Activated CD4-positive, alpha-beta T cell treated with anti-CD3 and anti-CD28 coated beads, Interleukin-2, amount 10 ng/mL, durations not matched to agents 7 days and 5 days (primary cell): ENCODE data around the gene TRIL. TPM values are rescaled to one million over a fixed set of nuclear protein-coding genes. Genes with fewer than 3 reads are reported as not detected.

Experiments used
- CTCF ChIA-PET: fragments of 350-600 bp; sonication (Branson Sonifier 250); formaldehyde crosslinking; loops from one replicate; lab custom pipeline; 2021; ENCODE audit warnings: antibody characterized with exemption; lab: Charles Lee
- POLR2A ChIA-PET: fragments of 350-600 bp; sonication (Branson Sonifier 250); formaldehyde crosslinking; loops from one replicate; lab custom pipeline; 2021; ENCODE audit warnings: antibody characterized with exemption; lab: Charles Lee
- DNase-seq: peaks from one replicate; pipeline ENCODE4 v3.0.0-alpha.2; 2020
- H3K27ac Mint-ChIP-seq: one replicate; pipeline ENCODE4 v1.8.0; 2021; ENCODE audit warnings: mild to moderate bottlenecking, moderate library complexity, mixed read lengths
- H3K27me3 Mint-ChIP-seq: one replicate; pipeline ENCODE4 v1.8.0; 2021; ENCODE audit warnings: mixed read lengths
- H3K36me3 Mint-ChIP-seq: one replicate; pipeline ENCODE4 v1.8.0; 2021; ENCODE audit warnings: low read depth, mixed read lengths
- H3K4me1 Mint-ChIP-seq: one replicate; pipeline ENCODE4 v1.8.0; 2021; ENCODE audit warnings: mixed read lengths
- H3K4me3 Mint-ChIP-seq: one replicate; pipeline ENCODE4 v1.8.0; 2021; ENCODE audit warnings: mild to moderate bottlenecking, moderate library complexity, mixed read lengths
- H3K9me3 Mint-ChIP-seq: one replicate; pipeline ENCODE4 v1.8.0; 2021; ENCODE audit warnings: mixed read lengths
- total RNA-seq, 2 experiments: library from RNA; stranded (reverse); gene quantifications; one replicate each; pipeline ENCODE4 v1.2.3, GENCODE V29; 2021

TRIL gene, protein sequence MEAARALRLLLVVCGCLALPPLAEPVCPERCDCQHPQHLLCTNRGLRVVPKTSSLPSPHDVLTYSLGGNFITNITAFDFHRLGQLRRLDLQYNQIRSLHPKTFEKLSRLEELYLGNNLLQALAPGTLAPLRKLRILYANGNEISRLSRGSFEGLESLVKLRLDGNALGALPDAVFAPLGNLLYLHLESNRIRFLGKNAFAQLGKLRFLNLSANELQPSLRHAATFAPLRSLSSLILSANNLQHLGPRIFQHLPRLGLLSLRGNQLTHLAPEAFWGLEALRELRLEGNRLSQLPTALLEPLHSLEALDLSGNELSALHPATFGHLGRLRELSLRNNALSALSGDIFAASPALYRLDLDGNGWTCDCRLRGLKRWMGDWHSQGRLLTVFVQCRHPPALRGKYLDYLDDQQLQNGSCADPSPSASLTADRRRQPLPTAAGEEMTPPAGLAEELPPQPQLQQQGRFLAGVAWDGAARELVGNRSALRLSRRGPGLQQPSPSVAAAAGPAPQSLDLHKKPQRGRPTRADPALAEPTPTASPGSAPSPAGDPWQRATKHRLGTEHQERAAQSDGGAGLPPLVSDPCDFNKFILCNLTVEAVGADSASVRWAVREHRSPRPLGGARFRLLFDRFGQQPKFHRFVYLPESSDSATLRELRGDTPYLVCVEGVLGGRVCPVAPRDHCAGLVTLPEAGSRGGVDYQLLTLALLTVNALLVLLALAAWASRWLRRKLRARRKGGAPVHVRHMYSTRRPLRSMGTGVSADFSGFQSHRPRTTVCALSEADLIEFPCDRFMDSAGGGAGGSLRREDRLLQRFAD
- total RNA-seq = not detected

GRCh38 chr7:28958235-28958979 is at the start of gene TRIL:
TSS of gene TRIL (minus strand) at chr7:28958330. CDS start at chr7:28958046, 284 bp downstream.
- Mint-ChIP-seq H3K36me3 (no peaks in the 10 kb centered on the region), H3K27ac (peak within 1 kb of the TSS; percentile 19), H3K9me3 (no peaks in the 10 kb centered on the region), H3K4me3 (peak within 1 kb of the TSS; percentile 3), H3K4me1 (peaks cover 7% of the 10 kb centered on the region), H3K27me3 (peaks cover 61% of the 10 kb centered on the region)
- no peak for DNase-seq
- ChIA-PET CTCF (interaction anchor here (0.8 kb wide), 1 partner anchor 148 kb away, joined by 3 read pairs; no protein-coding TSS in a partner anchor), POLR2A (no interaction called here)

DNA sequence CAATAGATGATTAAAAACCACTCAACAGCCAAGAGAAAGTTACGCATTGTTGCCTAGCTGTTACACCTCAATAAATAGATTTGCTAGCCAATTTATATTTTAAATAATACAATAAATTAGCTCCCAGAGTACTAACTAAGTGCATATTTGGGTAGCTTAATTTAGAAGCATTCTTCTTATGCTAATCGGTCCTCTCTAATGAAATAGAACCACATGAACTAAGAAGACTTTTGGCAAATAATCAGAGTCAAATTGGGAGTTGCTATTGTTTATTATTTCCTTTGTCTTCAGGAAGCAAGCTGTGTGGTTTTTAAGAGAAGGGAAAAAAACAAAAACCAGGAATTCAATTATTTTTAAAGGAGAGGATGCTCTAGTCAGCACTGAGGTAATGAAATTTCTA is 49.0 kb upstream of the TRIL start:
- no peak overlapping the region for H3K27ac Mint-ChIP-seq
- POLR2A ChIA-PET = no interaction called here

DNA sequence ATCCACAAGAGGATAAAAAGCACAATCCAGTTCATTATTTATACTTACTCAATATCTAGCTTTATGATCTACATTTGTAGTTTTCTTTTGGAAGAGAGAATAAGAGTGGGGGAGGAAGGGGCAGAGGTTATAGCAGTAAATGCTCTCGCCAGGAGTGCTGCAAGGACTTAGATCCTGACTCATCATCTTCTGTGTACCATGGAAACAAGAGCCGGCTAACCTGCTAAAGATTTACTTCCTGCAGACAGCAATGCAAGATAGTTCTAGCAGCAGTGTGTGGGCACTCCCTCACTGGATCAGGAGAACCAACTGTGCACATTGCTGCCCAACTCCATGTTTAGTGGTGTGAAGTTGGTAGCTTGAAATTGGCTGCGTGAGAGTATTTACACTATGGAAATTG is 47.7 kb upstream of the TRIL start:
- no peaks in the 10 kb centered on the region for H3K36me3 Mint-ChIP-seq
- ChIA-PET POLR2A (no interaction called here), CTCF (no interaction called here)
- no peaks in the 10 kb centered on the region for H3K9me3 Mint-ChIP-seq
- no peak overlapping the region for H3K4me3 Mint-ChIP-seq
- no peak for DNase-seq
- no peak overlapping the region for H3K27ac Mint-ChIP-seq
- no peaks in the 10 kb centered on the region for H3K4me1 Mint-ChIP-seq
- H3K27me3 Mint-ChIP-seq = peaks cover 10% of the 10 kb centered on the region

More for the DNA sequence above, 49.0 kb upstream of the TRIL start:
- no peak for DNase-seq
- Mint-ChIP-seq H3K4me3 (no peak overlapping the region), H3K9me3 (no peaks in the 10 kb centered on the region), H3K27me3 (peaks cover 7% of the 10 kb centered on the region), H3K36me3 (no peaks in the 10 kb centered on the region), H3K4me1 (no peaks in the 10 kb centered on the region)
- CTCF ChIA-PET = no interaction called here

DNA sequence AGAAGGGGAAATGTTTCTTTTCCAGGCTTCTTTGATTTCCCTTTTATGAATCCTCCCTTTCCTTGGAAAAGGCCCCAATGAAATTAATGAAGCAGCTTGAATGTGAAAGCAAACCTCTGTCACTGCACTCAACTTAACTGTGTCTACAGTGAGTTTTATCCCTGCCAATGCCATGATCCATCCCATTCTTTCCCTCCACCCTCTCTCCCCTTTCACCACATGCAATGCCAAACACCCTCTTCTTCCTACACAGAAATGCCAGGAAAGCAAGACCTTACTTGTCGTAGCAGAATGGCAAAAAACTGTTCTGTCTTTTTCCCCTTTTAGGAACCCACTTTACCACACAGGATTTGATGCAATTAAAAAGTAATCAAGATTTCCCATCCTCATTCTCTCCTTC is 47.3 kb upstream of the TRIL start:
- Mint-ChIP-seq H3K27ac (no peak overlapping the region), H3K27me3 (peaks cover 10% of the 10 kb centered on the region), H3K9me3 (no peaks in the 10 kb centered on the region), H3K4me1 (no peaks in the 10 kb centered on the region), H3K36me3 (no peaks in the 10 kb centered on the region), H3K4me3 (no peak overlapping the region)
- ChIA-PET CTCF (no interaction called here), POLR2A (no interaction called here)
- no peak for DNase-seq

- Mint-ChIP-seq H3K9me3 (no peaks in the 10 kb centered on the region), H3K27me3 (peaks cover 10% of the 10 kb centered on the region), H3K4me3 (no peak overlapping the region), H3K27ac (no peak overlapping the region), H3K36me3 (no peaks in the 10 kb centered on the region), H3K4me1 (no peaks in the 10 kb centered on the region)
- DNase-seq = no peak
- ChIA-PET CTCF (no interaction called here), POLR2A (no interaction called here)
Measured at GRCh38 chr7:29003703-29004102, 45.6 kb upstream of the TRIL start.

DNA sequence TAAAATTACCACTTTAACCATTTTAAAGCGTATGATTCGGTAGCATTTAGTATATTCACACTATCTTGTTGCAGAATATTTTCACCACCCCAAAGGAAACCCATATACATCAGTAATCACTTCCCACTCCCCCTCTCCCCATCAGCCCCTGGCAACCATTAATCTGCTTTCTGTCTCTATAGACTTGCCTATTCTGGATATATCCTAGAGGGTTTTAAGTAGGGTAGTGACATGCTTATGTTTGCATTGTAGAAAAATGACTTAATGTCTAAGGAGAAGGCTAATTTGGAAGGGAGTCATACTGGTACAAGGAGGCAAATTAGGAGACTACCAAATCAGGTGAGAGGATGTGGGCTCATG is 42.6 kb upstream of the TRIL start:
- Mint-ChIP-seq H3K27me3 (peaks cover 6% of the 10 kb centered on the region), H3K36me3 (no peaks in the 10 kb centered on the region), H3K27ac (no peak overlapping the region), H3K4me1 (no peaks in the 10 kb centered on the region), H3K4me3 (no peak overlapping the region), H3K9me3 (no peaks in the 10 kb centered on the region)
- ChIA-PET CTCF (no interaction called here), POLR2A (no interaction called here)
- DNase-seq = no peak

DNA sequence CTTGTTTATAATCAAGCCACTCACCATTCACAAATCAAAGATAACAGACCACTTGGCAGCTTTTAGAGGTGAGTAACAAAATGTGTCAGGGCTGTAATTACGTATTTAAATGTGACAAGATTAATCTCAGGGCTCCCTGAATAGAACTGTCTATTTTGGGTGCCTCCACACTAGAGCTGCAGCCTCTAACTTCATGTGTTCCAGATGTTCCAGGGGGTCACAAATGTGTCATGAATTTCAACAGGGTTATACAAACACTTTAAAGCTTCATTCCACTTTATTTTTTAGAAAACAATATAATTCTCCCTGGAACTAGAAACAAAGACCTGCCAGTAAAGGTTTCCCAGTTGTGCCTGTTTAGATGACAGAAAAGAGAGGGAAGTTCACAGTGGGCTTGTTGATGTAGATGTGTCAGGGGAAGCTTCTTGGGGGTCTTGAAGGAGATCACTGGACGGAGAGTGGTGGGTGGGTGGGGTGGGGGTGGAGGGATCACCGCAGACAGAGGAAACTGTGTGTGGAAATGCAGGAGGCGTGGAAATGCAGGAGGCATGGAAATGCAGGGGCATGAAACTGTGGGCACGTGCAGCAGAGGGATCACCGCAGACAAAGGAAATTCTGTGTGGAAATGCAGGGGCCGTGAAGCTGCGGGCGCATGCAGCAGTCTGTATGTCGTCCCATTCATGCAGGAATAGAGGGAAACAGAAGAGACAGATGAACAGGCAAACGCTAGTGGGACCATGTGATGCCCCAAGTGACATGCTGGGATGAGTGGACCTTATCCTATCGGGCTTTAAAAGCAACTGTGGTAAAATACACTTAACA is 42.0 kb upstream of the TRIL start:
- POLR2A ChIA-PET = no interaction called here
- no peak overlapping the region for H3K4me3 Mint-ChIP-seq
- H3K36me3 Mint-ChIP-seq = no peaks in the 10 kb centered on the region
- peaks cover 6% of the 10 kb centered on the region for H3K27me3 Mint-ChIP-seq
- H3K9me3 Mint-ChIP-seq = no peaks in the 10 kb centered on the region
- no peak overlapping the region for H3K27ac Mint-ChIP-seq
- H3K4me1 Mint-ChIP-seq = no peaks in the 10 kb centered on the region
- DNase-seq = no peak
- CTCF ChIA-PET = no interaction called here

DNA sequence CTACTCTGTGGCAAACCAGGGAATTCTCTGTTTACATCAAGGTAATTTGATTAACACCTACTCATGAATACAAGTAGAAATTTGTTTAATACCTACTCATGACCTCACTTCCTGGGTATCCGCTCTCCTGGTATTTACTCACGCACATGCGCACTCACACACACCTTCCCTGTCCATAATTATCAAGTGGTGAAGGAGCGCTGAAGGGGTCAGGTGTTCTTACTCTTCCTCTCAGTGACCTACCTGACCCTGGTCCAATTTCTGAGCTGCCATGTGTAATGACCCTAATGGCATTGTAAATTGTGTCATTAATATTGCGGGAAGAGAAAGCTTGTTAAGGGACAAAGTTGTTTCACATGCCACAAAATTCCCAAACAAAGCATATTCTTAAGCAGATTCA is 41.3 kb upstream of the TRIL start:
- POLR2A ChIA-PET = no interaction called here
- CTCF ChIA-PET = no interaction called here
- DNase-seq = no peak
- Mint-ChIP-seq H3K36me3 (no peaks in the 10 kb centered on the region), H3K9me3 (no peaks in the 10 kb centered on the region), H3K4me1 (no peaks in the 10 kb centered on the region), H3K27me3 (peaks cover 6% of the 10 kb centered on the region), H3K4me3 (no peak overlapping the region), H3K27ac (no peak overlapping the region)

DNA sequence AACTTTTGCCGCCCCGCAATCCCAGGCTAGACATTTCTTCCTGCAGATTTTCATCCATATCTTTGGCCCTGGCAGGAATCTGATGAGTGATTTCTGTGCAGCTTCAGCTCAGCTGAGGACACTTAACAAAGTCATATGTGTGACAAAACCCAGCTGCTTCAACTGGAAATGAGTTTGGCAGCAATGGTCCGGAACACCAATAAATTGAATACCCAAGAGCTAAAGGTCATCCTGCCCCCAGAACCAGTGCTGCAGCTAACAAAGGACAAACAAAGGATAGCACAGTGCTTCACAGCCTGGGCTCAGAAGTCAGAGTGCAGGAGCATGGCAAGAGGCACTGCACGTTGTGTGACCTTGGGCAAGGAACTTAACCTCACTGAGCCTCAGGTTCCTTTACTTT is 40.0 kb upstream of the TRIL start:
- peaks cover 5% of the 10 kb centered on the region for H3K27me3 Mint-ChIP-seq
- H3K4me3 Mint-ChIP-seq = no peak overlapping the region
- ChIA-PET CTCF (no interaction called here), POLR2A (no interaction called here)
- DNase-seq = no peak
- no peaks in the 10 kb centered on the region for H3K4me1 Mint-ChIP-seq
- H3K9me3 Mint-ChIP-seq = no peaks in the 10 kb centered on the region
- no peaks in the 10 kb centered on the region for H3K36me3 Mint-ChIP-seq
- no peak overlapping the region for H3K27ac Mint-ChIP-seq

- Mint-ChIP-seq H3K27me3 (peaks cover 2% of the 10 kb centered on the region), H3K36me3 (no peaks in the 10 kb centered on the region), H3K9me3 (no peaks in the 10 kb centered on the region), H3K4me1 (no peaks in the 10 kb centered on the region), H3K4me3 (no peak overlapping the region), H3K27ac (no peak overlapping the region)
- no peak for DNase-seq
- CTCF ChIA-PET = no interaction called here
- POLR2A ChIA-PET = no interaction called here
Measured at GRCh38 chr7:28996836-28997235, 38.7 kb upstream of the TRIL start.

DNA sequence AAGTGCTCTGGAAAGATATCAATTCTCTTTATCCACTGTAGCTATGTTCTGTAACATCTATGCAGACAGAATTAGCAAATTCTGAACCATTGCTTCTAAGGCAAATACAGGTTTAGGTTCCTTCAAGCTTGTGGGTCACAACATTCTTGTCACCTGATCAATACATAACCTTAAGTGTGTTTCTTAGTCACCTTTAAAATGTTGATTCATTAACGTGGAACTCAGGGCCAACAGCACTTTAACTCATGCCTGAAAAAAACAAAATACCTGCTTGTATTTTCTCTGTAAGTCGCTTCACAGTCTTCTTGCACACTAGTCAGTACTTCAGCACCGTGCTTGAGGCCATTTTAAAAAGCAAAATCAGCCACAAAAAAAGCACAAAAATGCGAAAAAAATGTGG is 35.2 kb upstream of the TRIL start:
- ChIA-PET POLR2A (no interaction called here), CTCF (interaction anchor here (1.7 kb wide), 1 partner anchor 97 kb away, joined by 3 read pairs; no protein-coding TSS in a partner anchor)
- no peaks in the 10 kb centered on the region for H3K9me3 Mint-ChIP-seq
- H3K36me3 Mint-ChIP-seq = no peaks in the 10 kb centered on the region
- H3K4me3 Mint-ChIP-seq = no peak overlapping the region
- no peaks in the 10 kb centered on the region for H3K4me1 Mint-ChIP-seq
- H3K27me3 Mint-ChIP-seq = no peaks in the 10 kb centered on the region
- DNase-seq = no peak
- H3K27ac Mint-ChIP-seq = no peak overlapping the region

DNA sequence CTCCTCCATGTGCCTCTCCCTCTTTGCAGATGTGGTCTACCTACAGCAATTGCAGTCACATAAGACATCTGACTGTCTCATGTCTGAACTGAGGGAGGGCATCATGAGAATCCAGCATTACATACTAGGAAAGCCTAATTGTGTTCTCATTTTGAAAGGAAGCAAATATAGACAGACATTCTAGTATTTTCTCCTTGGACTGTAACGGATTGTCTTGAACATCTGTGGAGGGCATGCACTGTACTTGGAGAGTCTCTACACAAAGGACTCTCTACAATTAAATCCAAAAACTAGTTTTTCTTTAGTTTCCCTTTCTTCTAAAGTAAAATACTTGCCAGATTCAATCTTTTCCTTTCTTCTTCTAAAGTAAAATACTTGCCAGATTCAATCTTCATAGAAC is 34.7 kb upstream of the TRIL start:
- Mint-ChIP-seq H3K4me1 (no peaks in the 10 kb centered on the region), H3K9me3 (no peaks in the 10 kb centered on the region), H3K27ac (no peak overlapping the region), H3K36me3 (no peaks in the 10 kb centered on the region), H3K27me3 (no peaks in the 10 kb centered on the region), H3K4me3 (no peak overlapping the region)
- ChIA-PET CTCF (no interaction called here), POLR2A (no interaction called here)
- DNase-seq = no peak
